HG03108 (cell line): Measurements from ENCODE around the gene UBA7.
"Not testable (repeated sequence)": the region's sequence is repeated elsewhere in the genome, so short reads cannot be mapped to it uniquely, and the experiment has no call there.

ENCODE experiments used
- ATAC-seq: cut with Tn5 transposase; IDR thresholded peaks from one replicate; pipeline ENCODE4 v1.9.1; 2021; ENCODE audit warnings: moderate library complexity; ENCODE audit not compliant: unreplicated experiment

Gene UBA7

GRCh38 chr3:49786357-49787181 lies 27.2 kb downstream of the UBA7 start, which contains the start of gene IP6K1:
Gene IP6K1, minus strand, starts transcription at chr3:49786542. Its CDS starts 38,502 bp downstream, at chr3:49748040.
- ATAC-seq, result peak; percentile 97

- peak; percentile 38 for ATAC-seq
Observed at GRCh38 chr3:49785565-49786356, 28.0 kb downstream of the UBA7 start.

GRCh38 chr3:49782277-49782676 lies 31.5 kb downstream of the UBA7 start:
- ATAC-seq, result not testable (repeated sequence)

- ATAC-seq, result no peak
Observed at GRCh38 chr3:49781415-49782199, 32.1 kb downstream of the UBA7 start.

- ATAC-seq, result not testable (repeated sequence)
Observed at GRCh38 chr3:49780975-49781365, 32.8 kb downstream of the UBA7 start.

DNA sequence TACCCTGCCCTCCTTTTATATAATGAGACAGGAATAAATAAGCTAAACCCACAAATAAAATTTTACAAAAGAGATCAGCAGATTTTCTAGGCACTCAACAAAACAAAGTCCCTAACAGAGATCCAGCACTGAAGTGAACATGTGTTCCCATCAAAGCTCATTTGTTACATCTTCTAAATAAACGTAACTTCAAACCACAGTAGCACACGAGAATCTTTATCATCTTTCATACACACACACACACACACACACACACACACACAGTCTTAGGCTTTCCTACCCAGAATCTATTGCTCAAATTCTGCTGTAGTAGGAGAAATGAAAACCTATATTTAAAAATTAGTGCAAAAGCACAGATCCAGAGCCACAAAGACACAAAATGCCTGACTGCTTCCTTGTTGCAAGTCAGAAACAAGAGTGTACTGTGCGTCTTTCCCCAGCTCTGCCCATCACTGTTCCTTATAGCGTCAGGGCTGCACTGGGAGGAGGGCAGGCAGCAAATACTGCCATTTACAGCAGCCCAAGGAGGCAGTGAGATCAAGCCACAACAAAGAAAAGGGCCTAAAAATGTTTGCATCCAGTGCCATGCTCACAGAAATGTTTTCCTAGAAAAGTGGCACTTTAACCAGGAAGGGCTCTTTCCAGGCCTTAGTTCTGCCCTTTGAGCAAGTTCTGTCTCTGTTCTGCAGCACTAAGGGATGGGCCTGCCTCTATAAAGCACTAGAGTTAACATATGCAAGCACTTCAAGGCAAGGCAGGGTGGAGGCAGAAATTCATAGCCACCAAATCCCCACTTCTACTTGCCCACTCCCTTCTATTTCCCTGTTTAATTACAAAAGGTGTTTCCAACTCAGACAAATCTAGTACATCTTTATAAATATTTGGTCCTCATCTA lies 33.4 kb downstream of the UBA7 start:
- ATAC-seq, result no peak

DNA sequence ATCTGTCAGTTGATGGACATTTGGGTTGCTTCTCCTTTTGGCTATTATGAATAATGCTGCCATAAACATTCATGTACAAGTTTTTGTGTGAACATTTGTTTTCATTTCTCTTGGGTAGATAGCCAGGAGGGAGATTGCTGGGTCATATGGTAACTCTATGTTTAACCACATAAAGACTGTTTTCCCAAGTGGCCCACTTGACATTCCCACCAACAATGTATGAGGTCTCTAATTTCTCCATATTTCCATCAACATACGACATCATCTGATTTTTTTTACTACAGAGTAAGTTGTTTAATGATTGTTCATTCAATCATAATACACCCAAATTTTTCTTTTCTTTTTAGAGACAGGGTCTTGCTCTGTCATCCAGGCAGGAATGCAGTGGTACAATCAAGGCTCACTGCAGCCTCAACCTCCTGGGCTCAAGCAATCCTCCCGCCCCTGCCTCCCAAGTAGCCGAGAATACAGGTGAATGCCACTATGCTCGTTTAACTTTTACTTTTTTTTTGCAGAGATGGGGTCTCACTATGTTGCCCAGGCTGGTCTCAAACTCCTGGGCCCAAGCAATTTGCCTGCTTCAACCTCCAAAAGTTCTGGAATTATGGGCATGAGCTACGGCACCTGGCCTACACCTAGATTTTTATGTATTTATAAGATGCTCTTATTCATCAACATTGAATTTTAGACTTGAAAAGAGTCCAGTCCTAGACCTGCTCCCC lies 34.2 kb downstream of the UBA7 start:
- ATAC-seq, result no peak

- ATAC-seq, result not testable (repeated sequence)
Observed at GRCh38 chr3:49776101-49776500, 37.7 kb downstream of the UBA7 start.

DNA sequence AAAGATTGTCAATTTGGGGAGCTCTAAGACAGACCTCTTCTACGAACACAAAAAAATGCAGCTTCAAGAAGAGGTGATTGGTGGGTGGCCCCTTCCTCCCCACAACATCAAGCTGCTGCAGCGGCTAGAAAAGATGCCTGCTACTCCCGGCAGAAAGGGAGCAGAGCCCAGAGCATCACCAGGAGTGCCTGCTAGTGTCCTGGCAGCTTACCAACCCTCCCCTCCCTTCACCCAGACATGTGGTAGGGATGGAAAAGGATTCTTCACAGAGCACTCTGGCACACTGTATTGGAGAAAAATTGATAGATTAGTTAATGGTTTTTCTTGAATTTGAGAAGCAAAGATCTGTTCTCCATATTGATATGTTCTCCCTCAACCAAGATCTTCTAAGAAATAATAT lies 38.2 kb downstream of the UBA7 start:
- no peak for ATAC-seq

DNA sequence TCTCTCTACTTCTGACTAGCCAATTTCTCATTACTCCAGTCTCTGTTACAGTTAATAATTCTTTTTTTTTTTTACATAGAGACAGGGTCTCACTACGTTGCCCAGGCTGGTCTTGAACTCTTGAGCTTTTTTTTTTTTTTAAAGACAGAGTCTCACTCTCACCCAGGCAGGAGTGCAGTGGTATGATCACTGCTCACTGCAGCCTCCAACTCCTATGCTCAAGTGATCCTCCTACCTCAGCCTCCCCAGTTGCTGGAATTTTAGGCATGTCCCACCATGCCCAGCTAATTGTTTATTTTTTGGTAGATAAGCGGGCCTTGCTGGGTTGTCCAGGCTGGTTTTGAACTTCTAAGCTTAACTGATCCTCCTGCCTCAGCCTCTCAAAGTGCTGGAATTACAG lies 41.0 kb downstream of the UBA7 start:
- no peak for ATAC-seq

- no peak for ATAC-seq
Observed at GRCh38 chr3:49771340-49771938, 42.3 kb downstream of the UBA7 start.

- ATAC-seq, result no peak
Observed at GRCh38 chr3:49769926-49770325, 43.8 kb downstream of the UBA7 start.

- no peak for ATAC-seq
Observed at GRCh38 chr3:49769286-49769915, 44.4 kb downstream of the UBA7 start.

DNA sequence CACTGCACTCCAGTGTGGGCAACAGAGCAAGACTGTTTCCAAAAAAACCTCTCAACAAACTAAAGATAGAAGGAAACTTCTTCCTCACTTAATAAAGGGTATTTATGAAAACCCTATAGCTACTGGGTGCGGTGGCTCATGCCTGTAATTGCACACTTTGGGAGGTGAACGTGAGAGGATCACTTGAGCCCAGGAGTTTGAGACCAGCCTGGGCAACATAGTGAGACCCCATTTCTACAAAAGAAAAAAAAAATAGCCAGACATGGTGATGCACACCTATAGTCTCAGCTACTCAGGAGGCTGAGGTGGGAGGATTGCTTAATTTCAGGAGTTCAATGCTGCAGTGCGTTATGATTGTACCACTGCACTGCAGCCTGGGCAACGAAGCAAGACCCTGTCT lies 49.8 kb downstream of the UBA7 start:
- ATAC-seq, result no peak

GRCh38 chr3:49761661-49762060 lies 52.1 kb downstream of the UBA7 start:
- ATAC-seq, result no peak

DNA sequence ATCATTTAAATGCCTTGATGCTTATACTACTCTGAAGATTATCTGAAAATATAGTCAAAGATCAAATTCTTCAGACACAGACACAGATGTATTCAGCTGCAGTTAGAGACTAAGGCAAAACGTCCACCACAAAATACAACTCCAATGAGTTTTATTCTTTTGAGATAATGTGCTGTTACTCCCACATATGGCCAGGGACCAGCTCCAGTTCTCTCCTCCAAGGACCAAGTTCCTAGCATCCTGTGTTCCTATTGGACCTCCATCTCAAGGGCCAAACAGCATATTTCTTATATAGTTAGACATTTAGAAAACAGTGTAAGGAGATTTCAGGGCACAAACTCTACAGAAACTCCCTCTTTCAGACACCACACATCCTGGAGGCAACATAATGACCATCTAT lies 54.5 kb downstream of the UBA7 start:
- no peak for ATAC-seq

GRCh38 chr3:49757197-49757596 lies 56.6 kb downstream of the UBA7 start:
- no peak for ATAC-seq

DNA sequence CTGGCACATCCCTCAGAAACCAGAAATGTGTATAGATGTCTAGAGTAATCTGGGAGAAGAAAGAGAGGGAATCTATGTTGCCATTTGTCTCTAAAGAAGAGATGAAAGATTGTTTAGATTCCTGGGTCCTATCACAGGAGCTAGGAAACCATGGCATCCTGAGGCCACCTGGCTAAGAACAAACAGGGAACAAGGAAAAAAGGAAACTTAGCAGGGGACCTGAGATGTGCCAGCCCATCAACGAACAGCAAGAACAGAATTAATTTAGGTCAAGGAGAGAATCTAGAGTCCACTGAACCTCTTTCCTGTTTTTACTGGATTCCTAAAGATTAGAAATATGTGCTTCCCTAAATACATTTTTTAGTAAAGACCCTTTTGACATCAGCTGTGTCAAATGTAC lies 57.7 kb downstream of the UBA7 start:
- no peak for ATAC-seq
